Cardiac fibroblast (primary cell): ENCODE measurements around the gene NAA38.
A peak's percentile ranks its signal among the peaks of the same experiment; 100 is the strongest.

Source experiments
- DNase-seq, 2 donors: peaks; one replicate each; pipeline versions ENCODE4 v3.0.0 to v3.0.0-alpha.2; 2010; ENCODE audit warnings: low read depth in 2 of 2
- H3K4me3 ChIP-seq, 2 donors: replicated peaks in 1 of 2; 1 replicate in 1 of 2; 2 replicates in 1 of 2; pipeline ENCODE4 v1.5.1; 2011; ENCODE audit warnings: low read depth in 2 of 2, low read length in 2 of 2, mild to moderate bottlenecking in 2 of 2, moderate library complexity in 1 of 2
- CTCF ChIP-seq: IDR thresholded peaks from one replicate; pipeline ENCODE4 v1.5.1; 2011; ENCODE audit warnings: low read depth, mild to moderate bottlenecking, low read length, inconsistent platforms

Gene NAA38

GRCh38 chr17:7881276-7882054 lies 24.1 kb upstream of the NAA38 start:
- TF ChIP-seq CTCF, result no peak
- peak in 1 of 2 donors; percentile 26 for DNase-seq

GRCh38 chr17:7880076-7880868 lies 22.9 kb upstream of the NAA38 start:
- H3K4me3 ChIP-seq, result no peak overlapping the region
- TF ChIP-seq CTCF, result no peak
- DNase-seq, result no peak

More at GRCh38 chr17:7881276-7882054, 24.1 kb upstream of the NAA38 start:
- no peak overlapping the region for H3K4me3 ChIP-seq

- TF ChIP-seq CTCF, result no peak
- DNase-seq, result no peak
- no peak overlapping the region for H3K4me3 ChIP-seq
Measured at GRCh38 chr17:7878234-7878633, 20.9 kb upstream of the NAA38 start.

- no peak for DNase-seq
- H3K4me3 ChIP-seq, result no peak overlapping the region
- TF ChIP-seq CTCF, result no peak
Measured at GRCh38 chr17:7875804-7876370, 18.5 kb upstream of the NAA38 start.

GRCh38 chr17:7873051-7873450 lies 15.7 kb upstream of the NAA38 start:
- no peak for TF ChIP-seq CTCF
- peak in 1 of 2 donors; percentile 21 for DNase-seq

GRCh38 chr17:7867881-7868329 lies 10.5 kb upstream of the NAA38 start:
- H3K4me3 ChIP-seq, result no peak overlapping the region
- TF ChIP-seq CTCF, result no peak
- no peak for DNase-seq

More at GRCh38 chr17:7873051-7873450, 15.7 kb upstream of the NAA38 start:
- H3K4me3 ChIP-seq, result no peak overlapping the region
